H9 (cell line): ENCODE measurements around the gene HOXB6. TPM values are rescaled to one million over a fixed set of nuclear protein-coding genes. Genes with fewer than 3 reads are reported as not detected.

Experiments used
- DNase-seq: peaks from one replicate; pipeline ENCODE4 v3.0.0-alpha.2; 2017
- H2AFZ ChIP-seq: one replicate; pipeline ENCODE4 v1.6.1; 2013; ENCODE audit warnings: mild to moderate bottlenecking, low read length, control low read depth, moderate library complexity
- H2AK5ac ChIP-seq: 2 replicates; pipeline ENCODE4 v1.6.1; 2013; ENCODE audit warnings: low read length, control low read depth, mixed read lengths; ENCODE audit not compliant: insufficient read length
- H2BK120ac ChIP-seq: one replicate; pipeline ENCODE4 v1.6.1; 2013; ENCODE audit warnings: low read depth, mild to moderate bottlenecking, low read length, control low read depth, inconsistent platforms; ENCODE audit not compliant: poor library complexity, severe bottlenecking
- H2BK12ac ChIP-seq: 2 replicates; pipeline ENCODE4 v1.6.1; 2013; ENCODE audit warnings: low read length, control low read depth, mixed read lengths, low read depth; ENCODE audit not compliant: insufficient read length
- H2BK15ac ChIP-seq: 2 replicates; pipeline ENCODE4 v1.6.1; 2013; ENCODE audit warnings: low read depth, low read length, control low read depth
- H2BK20ac ChIP-seq: one replicate; pipeline ENCODE4 v1.6.1; 2013; ENCODE audit warnings: low read depth, mild to moderate bottlenecking, low read length, control low read depth, inconsistent platforms; ENCODE audit not compliant: poor library complexity, severe bottlenecking
- H2BK5ac ChIP-seq: 2 replicates; pipeline ENCODE4 v1.6.1; 2013; ENCODE audit warnings: low read length, control low read depth, mixed read lengths; ENCODE audit not compliant: insufficient read length
- H3K14ac ChIP-seq: 2 replicates; pipeline ENCODE4 v1.6.1; 2013; ENCODE audit warnings: low read length, control low read depth; ENCODE audit not compliant: insufficient read depth
- H3K18ac ChIP-seq: 2 replicates; pipeline ENCODE4 v1.6.1; 2013; ENCODE audit warnings: low read depth, mild to moderate bottlenecking, mixed read lengths, low read length, control low read depth; ENCODE audit not compliant: insufficient read length
- H3K23ac ChIP-seq: 2 replicates; pipeline ENCODE4 v1.6.1; 2013; ENCODE audit warnings: low read length, control low read depth, mixed read lengths, low read depth; ENCODE audit not compliant: insufficient read length
- H3K23me2 ChIP-seq: 2 replicates; pipeline ENCODE4 v1.6.1; 2013; ENCODE audit warnings: low read depth, mild to moderate bottlenecking, mixed read lengths, low read length, control low read depth; ENCODE audit not compliant: insufficient read length, poor library complexity, severe bottlenecking
- H3K27ac ChIP-seq: 2 replicates; pipeline ENCODE4 v1.5.1; 2013; ENCODE audit warnings: low read length, control low read depth, mixed read lengths, low read depth; ENCODE audit not compliant: insufficient read length
- H3K27me3 ChIP-seq: 2 replicates; pipeline ENCODE4 v1.6.1; 2013; ENCODE audit warnings: low read length, control low read depth, inconsistent platforms; ENCODE audit not compliant: insufficient read depth
- H3K4ac ChIP-seq: 2 replicates; pipeline ENCODE4 v1.6.1; 2013; ENCODE audit warnings: low read depth, mild to moderate bottlenecking, control low read depth, inconsistent platforms, low read length, moderate library complexity
- H3K4me1 ChIP-seq: 2 replicates; pipeline ENCODE4 v1.6.1; 2013; ENCODE audit warnings: low read length, control low read depth, inconsistent platforms; ENCODE audit not compliant: insufficient read depth
- H3K4me2 ChIP-seq: 2 replicates; pipeline ENCODE4 v1.6.1; 2013; ENCODE audit warnings: low read length, control low read depth, mixed read lengths; ENCODE audit not compliant: insufficient read length, insufficient read depth
- H3K56ac ChIP-seq: 2 replicates; pipeline ENCODE4 v1.6.1; 2013; ENCODE audit warnings: low read depth, mild to moderate bottlenecking, mixed read lengths, low read length, control low read depth; ENCODE audit not compliant: insufficient read length
- H3K79me1 ChIP-seq: 2 replicates; pipeline ENCODE4 v1.6.1; 2013; ENCODE audit warnings: low read depth, mild to moderate bottlenecking, moderate library complexity, low read length, control low read depth, inconsistent platforms; ENCODE audit not compliant: insufficient read depth, poor library complexity, severe bottlenecking
- H3K79me2 ChIP-seq: 2 replicates; pipeline ENCODE4 v1.6.1; 2013; ENCODE audit warnings: low read length, control low read depth, inconsistent platforms; ENCODE audit not compliant: insufficient read depth
- H3K9ac ChIP-seq: 2 replicates; pipeline ENCODE4 v1.6.1; 2013; ENCODE audit warnings: low read length, control low read depth, mixed read lengths; ENCODE audit not compliant: insufficient read length; ENCODE audit errors: extremely low read depth
- H3K9me3 ChIP-seq: one replicate; pipeline ENCODE4 v1.6.1; 2013; ENCODE audit warnings: low read depth, low read length, inconsistent platforms; ENCODE audit not compliant: control insufficient read depth
- H3T11ph ChIP-seq: one replicate; pipeline ENCODE4 v1.6.1; 2013; ENCODE audit warnings: mild to moderate bottlenecking, low read length, control low read depth, inconsistent platforms
- H4K20me1 ChIP-seq: one replicate; pipeline ENCODE4 v1.6.1; 2013; ENCODE audit not compliant: control insufficient read depth, insufficient read length, insufficient read depth
- H4K5ac ChIP-seq: 2 replicates; pipeline ENCODE4 v1.6.1; 2013; ENCODE audit warnings: low read depth, mild to moderate bottlenecking, mixed read lengths, low read length, control low read depth; ENCODE audit not compliant: insufficient read length
- H4K8ac ChIP-seq: replicated peaks from 2 replicates; pipeline ENCODE4 v1.6.1; 2013; ENCODE audit warnings: low read length, control low read depth, mixed read lengths, low read depth; ENCODE audit not compliant: insufficient read length
- H4K91ac ChIP-seq: 2 replicates; pipeline ENCODE4 v1.6.1; 2013; ENCODE audit warnings: low read depth, mild to moderate bottlenecking, moderate library complexity, mixed read lengths, low read length, control low read depth; ENCODE audit not compliant: insufficient read length
- H3K27ac Mint-ChIP-seq, 3 experiments: 2 replicates in 2 of 3; 3 replicates in 1 of 3; pipeline ENCODE4 v1.8.0; 2020 to 2021; ENCODE audit warnings: mixed read lengths in 3 of 3, mild to moderate bottlenecking in 1 of 3, moderate library complexity in 1 of 3
- H3K27me3 Mint-ChIP-seq: 2 replicates; pipeline ENCODE4 v1.8.0; 2021; ENCODE audit warnings: low read depth, mild to moderate bottlenecking, moderate library complexity, mixed read lengths
- H3K36me3 Mint-ChIP-seq, 3 experiments: 2 replicates in 2 of 3; 3 replicates in 1 of 3; pipeline ENCODE4 v1.8.0; 2020 to 2021; ENCODE audit warnings: low read depth in 3 of 3, mixed read lengths in 3 of 3; ENCODE audit not compliant: insufficient read depth in 1 of 3
- H3K4me1 Mint-ChIP-seq, 2 experiments: 2 replicates each; pipeline ENCODE4 v1.8.0; 2020; ENCODE audit warnings: mixed read lengths in 2 of 2
- H3K4me3 Mint-ChIP-seq, 2 experiments: 2 replicates in 1 of 2; 3 replicates in 1 of 2; pipeline ENCODE4 v1.8.0; 2020 to 2021; ENCODE audit warnings: mild to moderate bottlenecking in 2 of 2, mixed read lengths in 2 of 2, moderate library complexity in 1 of 2
- H3K9me3 Mint-ChIP-seq, 2 experiments: 2 replicates in 1 of 2; 3 replicates in 1 of 2; pipeline ENCODE4 v1.8.0; 2020; ENCODE audit warnings: mild to moderate bottlenecking in 2 of 2, mixed read lengths in 2 of 2, moderate library complexity in 1 of 2
- CTCF ChIP-seq: fragments of 200-600 bp; sonication (generic); conservative IDR thresholded peaks from 3 replicates; pipeline ENCODE4 v1.8.0; 2021; ENCODE audit warnings: antibody characterized with exemption, mild to moderate bottlenecking
- WGBS: extraction: QIAGEN DNeasy Blood & Tissue Kit; methylation state at CpG from one replicate; pipeline ENCODE4 v1.1.7; 2013; ENCODE audit warnings: missing lambda C conversion rate, low lambda C conversion rate, mixed read lengths; ENCODE audit not compliant: insufficient read length; ENCODE audit errors: extremely low coverage; 5-methylcytosine and 5-hydroxymethylcytosine counted together
- total RNA-seq: library from RNA; stranded (reverse); gene quantifications from 2 replicates; pipeline ENCODE4 v1.2.1, GENCODE V29; 2021

HOXB6 gene
- total RNA-seq, 1 experiment from 2014 or later, result not detected

- Histone ChIP-seq H2AFZ (no peak overlapping the region), H3K56ac (no peak overlapping the region), H3K27ac (no peak overlapping the region), H3K9ac (no peak overlapping the region), H2BK5ac (no peak overlapping the region), H2AK5ac (no peak overlapping the region), H3K4ac (no peak overlapping the region), H2BK120ac (no peak overlapping the region), H2BK15ac (no peak overlapping the region), H3K27me3 (peaks cover 99% of the 10 kb centered on the region), H3K14ac (no peak overlapping the region), H4K8ac (no peak overlapping the region), H3K23me2 (peaks cover 5% of the 10 kb centered on the region), H3T11ph (no peak overlapping the region), H2BK20ac (no peak overlapping the region), H4K91ac (no peak overlapping the region), H3K79me2 (no peaks in the 10 kb centered on the region), H3K9me3 (no peaks in the 10 kb centered on the region), H2BK12ac (no peak overlapping the region), H3K79me1 (no peaks in the 10 kb centered on the region), H3K4me1 (no peaks in the 10 kb centered on the region; the same call in none of the 2 replicates), H4K20me1 (no peaks in the 10 kb centered on the region), H3K18ac (no peak overlapping the region), H3K4me2 (no peak overlapping the region), H3K23ac (no peak overlapping the region), H4K5ac (no peak overlapping the region)
- DNase-seq, result peak; percentile 24
- Mint-ChIP-seq H3K27ac (no peak overlapping the region; a peak in 1 of 7 replicates), H3K4me1 (peaks cover 7 to 12% of the 10 kb centered on the region in 2 experiments), H3K27me3 (peaks cover 100% of the 10 kb centered on the region), H3K36me3 (peaks cover 0 to 1% (median 0%) of the 10 kb centered on the region in 3 experiments; a peak in 2 of 7 replicates), H3K9me3 (peaks cover 4 to 15% of the 10 kb centered on the region in 2 experiments), H3K4me3 (no peak overlapping the region)
- no peak for TF ChIP-seq CTCF
- no CpG with 5 or more reads among the region's 27 CpGs for WGBS
Observed at GRCh38 chr17:48627623-48628521, 23.1 kb upstream of the HOXB6 start.
